Activated CD4-positive, CD25-positive, alpha-beta regulatory T cell treated with anti-CD3 and anti-CD28 coated beads, Interleukin-2, amount 50 U/mL, for 16 hours (primary cell): ENCODE results near the gene CPB1.
"Not testable (repeated sequence)": the region's sequence is repeated elsewhere in the genome, so short reads cannot be mapped to it uniquely, and the experiment has no call there.

Experiments
- DNase-seq: peaks from one replicate; pipeline ENCODE4 v3.0.0-alpha.2; 2020; ENCODE audit warnings: low read depth, low spot score

CPB1 gene

GRCh38 chr3:148827585-148827984 is at the start of gene CPB1:
CPB1 (plus strand) TSS chr3:148827811; CDS start chr3:148827824, 13 bp downstream.
- DNase-seq = no peak

GRCh38 chr3:148778926-148779325 is 48.7 kb upstream of the CPB1 start:
- DNase-seq = no peak

- not testable (repeated sequence) for DNase-seq
These were observed 42.6 kb upstream of the CPB1 start for GRCh38 chr3:148785026-148785425.

- DNase-seq = not testable (repeated sequence)
These were observed 41.5 kb upstream of the CPB1 start for GRCh38 chr3:148786159-148786558.

GRCh38 chr3:148789146-148789545 is 38.5 kb upstream of the CPB1 start:
- no peak for DNase-seq

GRCh38 chr3:148789906-148790305 is 37.7 kb upstream of the CPB1 start:
- DNase-seq = no peak

GRCh38 chr3:148790370-148790769 is 37.2 kb upstream of the CPB1 start:
- DNase-seq = no peak

GRCh38 chr3:148790851-148791735 is 36.5 kb upstream of the CPB1 start:
- DNase-seq = no peak

- DNase-seq = no peak
These were observed 35.7 kb upstream of the CPB1 start for GRCh38 chr3:148791920-148792319.

- DNase-seq = no peak
These were observed 35.1 kb upstream of the CPB1 start for GRCh38 chr3:148792516-148792915.

GRCh38 chr3:148796799-148797198 is 30.8 kb upstream of the CPB1 start:
- DNase-seq = no peak

GRCh38 chr3:148797795-148798194 is 29.8 kb upstream of the CPB1 start:
- DNase-seq = no peak

- DNase-seq = no peak
These were observed 27.2 kb upstream of the CPB1 start for GRCh38 chr3:148800414-148800813.

- DNase-seq = no peak
These were observed 17.8 kb upstream of the CPB1 start for GRCh38 chr3:148809835-148810234.

- no peak for DNase-seq
These were observed 12.1 kb upstream of the CPB1 start for GRCh38 chr3:148815316-148816110.

- DNase-seq = no peak
These were observed 11.2 kb upstream of the CPB1 start for GRCh38 chr3:148816427-148816826.

GRCh38 chr3:148816981-148817525 is 10.6 kb upstream of the CPB1 start:
- no peak for DNase-seq

GRCh38 chr3:148820361-148821245 is 7.0 kb upstream of the CPB1 start:
- DNase-seq = no peak

GRCh38 chr3:148823026-148823425 is 4.6 kb upstream of the CPB1 start:
- DNase-seq = no peak

GRCh38 chr3:148825476-148825875 is 2.1 kb upstream of the CPB1 start:
- no peak for DNase-seq

GRCh38 chr3:148828136-148828690 is 602 bp downstream of the CPB1 start:
- no peak for DNase-seq
